ENCODE measurements around the gene UTP25. TPM values are rescaled to one million over a fixed set of nuclear protein-coding genes. Genes with fewer than 3 reads are reported as not detected.

Gene UTP25
- 1 to 10 TPM; 8.9 to 9.5 TPM for total RNA-seq

GRCh38 chr1:209827384-209828262 is at the start of gene UTP25:
Gene UTP25, plus strand, starts transcription at chr1:209827972. Its CDS starts 92 bp downstream, at chr1:209828064.
- ChIA-PET POLR2A (interaction anchor here (0.5 to 3.0 kb wide), 10 partner anchors 9 to 71 kb away, joined by 3 to 18 read pairs (median 3); no protein-coding TSS in a partner anchor), CTCF (interaction anchor here (0.6 to 4.0 kb wide), 12 partner anchors 11 to 78 kb away, joined by 3 to 24 read pairs (median 3); no protein-coding TSS in a partner anchor)
- Mint-ChIP-seq H3K9me3 (no peaks in the 10 kb centered on the region), H3K4me1 (ENCODE audit: low read depth) (peaks cover 47% of the 10 kb centered on the region), H3K27me3 (peaks cover 4% of the 10 kb centered on the region), H3K4me3 (peak within 1 kb of the TSS; percentile 76), H3K27ac (peak within 1 kb of the TSS; percentile 89), H3K36me3 (ENCODE audit: low read depth) (peaks cover 27% of the 10 kb centered on the region)
- DNase-seq (peak; percentile 98), ATAC-seq (peak; percentile 93)
- intact Hi-C loops (cut with micrococcal nuclease), result loop anchor here (5.0 kb wide), 1 partner anchor 60 kb away; no protein-coding TSS in a partner anchor
- peak; percentile 20 for TF ChIP-seq CTCF (IDR thresholded peaks at IDR 0.05)

- no peaks in the 10 kb centered on the region for H3K27me3 Mint-ChIP-seq
- no peaks in the 10 kb centered on the region for H3K9me3 Mint-ChIP-seq
- ChIA-PET CTCF (interaction anchor here (1.0 kb wide), 1 partner anchor 8 kb away, joined by 3 read pairs; no protein-coding TSS in a partner anchor), POLR2A (interaction anchor here (0.8 to 5.5 kb wide), 3 partner anchors 9 to 31 kb away, joined by 4 to 45 read pairs (median 6); no protein-coding TSS in a partner anchor)
- H3K27ac Mint-ChIP-seq, result peak overlapping the region; percentile 63
- H3K4me1 Mint-ChIP-seq (ENCODE audit: low read depth), result peaks cover 60% of the 10 kb centered on the region
- ATAC-seq, result no peak
- no peak for DNase-seq
- H3K4me3 Mint-ChIP-seq, result no peak overlapping the region
- peaks cover 86% of the 10 kb centered on the region for H3K36me3 Mint-ChIP-seq (ENCODE audit: low read depth)
- no peak for TF ChIP-seq CTCF (IDR thresholded peaks at IDR 0.05)
- intact Hi-C loops (cut with micrococcal nuclease), result no loop called here
These were observed 49.7 kb upstream of the UTP25 start for GRCh38 chr1:209778102-209778501.

- ChIA-PET POLR2A (interaction anchor here (0.7 to 5.5 kb wide), 5 partner anchors 7 to 31 kb away, joined by 3 to 45 read pairs (median 10); no protein-coding TSS in a partner anchor), CTCF (no interaction called here)
- no peak for TF ChIP-seq CTCF (IDR thresholded peaks at IDR 0.05)
- Mint-ChIP-seq H3K9me3 (no peaks in the 10 kb centered on the region), H3K27me3 (no peaks in the 10 kb centered on the region), H3K36me3 (ENCODE audit: low read depth) (peaks cover 84% of the 10 kb centered on the region), H3K4me3 (no peak overlapping the region), H3K27ac (peak overlapping the region; percentile 13), H3K4me1 (ENCODE audit: low read depth) (peaks cover 64% of the 10 kb centered on the region)
- ATAC-seq, result no peak
- no peak for DNase-seq
- intact Hi-C loops (cut with micrococcal nuclease), result no loop called here
These were observed 47.5 kb upstream of the UTP25 start for GRCh38 chr1:209780268-209780667.

- intact Hi-C loops (cut with micrococcal nuclease), result no loop called here
- peaks cover 57% of the 10 kb centered on the region for H3K36me3 Mint-ChIP-seq (ENCODE audit: low read depth)
- peak overlapping the region; percentile 96 for H3K4me3 Mint-ChIP-seq
These were observed 44.4 kb upstream of the UTP25 start for GRCh38 chr1:209783386-209783785.

More at GRCh38 chr1:209783386-209783785, 44.4 kb upstream of the UTP25 start:
- H3K9me3 Mint-ChIP-seq, result no peaks in the 10 kb centered on the region
- CTCF ChIA-PET, result interaction anchor here (0.6 to 6.0 kb wide), 8 partner anchors 9 to 214 kb away, joined by 3 to 45 read pairs (median 6); no protein-coding TSS in a partner anchor
- peaks cover 48% of the 10 kb centered on the region for H3K4me1 Mint-ChIP-seq (ENCODE audit: low read depth)
- TF ChIP-seq CTCF (IDR thresholded peaks at IDR 0.05), result no peak
- DNase-seq, result no peak
- POLR2A ChIA-PET, result interaction anchor here (0.6 to 4.1 kb wide), 9 partner anchors 10 to 131 kb away, joined by 3 to 62 read pairs (median 4); partner anchors contain the start of gene LAMB3
- no peaks in the 10 kb centered on the region for H3K27me3 Mint-ChIP-seq
- ATAC-seq, result no peak
- H3K27ac Mint-ChIP-seq, result peak overlapping the region; percentile 96

All from activated CD8-positive, alpha-beta T cell treated with anti-CD3 and anti-CD28 coated beads for 36 hours (primary cell).